22Rv1 (cell line): ENCODE data around the gene PNRC1.
"Not testable (repeated sequence)": the region's sequence is repeated elsewhere in the genome, so short reads cannot be mapped to it uniquely, and the experiment has no call there.

Experiments
- H3K27ac ChIP-seq: fragments of 450-650 bp; 2 replicates; pipeline ENCODE4 v1.5.1; 2017
- ZFX ChIP-seq: fragments of 450-650 bp; IDR thresholded peaks from 2 replicates; pipeline ENCODE4 v1.6.1; 2017; ENCODE audit warnings: antibody characterized with exemption, borderline replicate concordance
- TF ChIP-seq, protein P1 (sequence below): fragments of 450-650 bp; IDR thresholded peaks from 2 replicates; pipeline ENCODE4 v1.5.1; 2017; ENCODE audit warnings: mild to moderate bottlenecking

Gene PNRC1

DNA sequence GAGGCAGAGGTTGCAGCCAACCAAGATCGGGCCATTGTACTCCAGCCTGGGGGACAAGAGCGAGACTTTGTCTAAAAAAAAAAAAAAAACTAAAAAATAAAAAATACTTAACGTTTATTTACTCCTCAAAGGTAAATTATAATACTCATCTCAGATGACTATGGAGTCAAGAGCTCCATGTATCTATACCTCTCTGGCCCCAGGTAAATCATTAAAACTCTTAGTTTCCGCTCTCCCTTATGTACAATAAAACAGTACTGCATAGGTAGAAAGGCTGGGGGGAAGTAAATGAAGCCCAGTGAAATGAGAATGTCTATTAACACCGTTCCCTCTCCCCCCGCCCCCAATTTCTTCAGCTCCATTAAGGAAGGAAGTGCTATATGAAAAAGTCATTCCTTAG is 36.2 kb downstream of the PNRC1 start:
- H3K27ac ChIP-seq = no peak overlapping the region
- no peak for TF ChIP-seq ZFX
- TF ChIP-seq, protein P1, sequence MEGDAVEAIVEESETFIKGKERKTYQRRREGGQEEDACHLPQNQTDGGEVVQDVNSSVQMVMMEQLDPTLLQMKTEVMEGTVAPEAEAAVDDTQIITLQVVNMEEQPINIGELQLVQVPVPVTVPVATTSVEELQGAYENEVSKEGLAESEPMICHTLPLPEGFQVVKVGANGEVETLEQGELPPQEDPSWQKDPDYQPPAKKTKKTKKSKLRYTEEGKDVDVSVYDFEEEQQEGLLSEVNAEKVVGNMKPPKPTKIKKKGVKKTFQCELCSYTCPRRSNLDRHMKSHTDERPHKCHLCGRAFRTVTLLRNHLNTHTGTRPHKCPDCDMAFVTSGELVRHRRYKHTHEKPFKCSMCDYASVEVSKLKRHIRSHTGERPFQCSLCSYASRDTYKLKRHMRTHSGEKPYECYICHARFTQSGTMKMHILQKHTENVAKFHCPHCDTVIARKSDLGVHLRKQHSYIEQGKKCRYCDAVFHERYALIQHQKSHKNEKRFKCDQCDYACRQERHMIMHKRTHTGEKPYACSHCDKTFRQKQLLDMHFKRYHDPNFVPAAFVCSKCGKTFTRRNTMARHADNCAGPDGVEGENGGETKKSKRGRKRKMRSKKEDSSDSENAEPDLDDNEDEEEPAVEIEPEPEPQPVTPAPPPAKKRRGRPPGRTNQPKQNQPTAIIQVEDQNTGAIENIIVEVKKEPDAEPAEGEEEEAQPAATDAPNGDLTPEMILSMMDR = no peak

DNA sequence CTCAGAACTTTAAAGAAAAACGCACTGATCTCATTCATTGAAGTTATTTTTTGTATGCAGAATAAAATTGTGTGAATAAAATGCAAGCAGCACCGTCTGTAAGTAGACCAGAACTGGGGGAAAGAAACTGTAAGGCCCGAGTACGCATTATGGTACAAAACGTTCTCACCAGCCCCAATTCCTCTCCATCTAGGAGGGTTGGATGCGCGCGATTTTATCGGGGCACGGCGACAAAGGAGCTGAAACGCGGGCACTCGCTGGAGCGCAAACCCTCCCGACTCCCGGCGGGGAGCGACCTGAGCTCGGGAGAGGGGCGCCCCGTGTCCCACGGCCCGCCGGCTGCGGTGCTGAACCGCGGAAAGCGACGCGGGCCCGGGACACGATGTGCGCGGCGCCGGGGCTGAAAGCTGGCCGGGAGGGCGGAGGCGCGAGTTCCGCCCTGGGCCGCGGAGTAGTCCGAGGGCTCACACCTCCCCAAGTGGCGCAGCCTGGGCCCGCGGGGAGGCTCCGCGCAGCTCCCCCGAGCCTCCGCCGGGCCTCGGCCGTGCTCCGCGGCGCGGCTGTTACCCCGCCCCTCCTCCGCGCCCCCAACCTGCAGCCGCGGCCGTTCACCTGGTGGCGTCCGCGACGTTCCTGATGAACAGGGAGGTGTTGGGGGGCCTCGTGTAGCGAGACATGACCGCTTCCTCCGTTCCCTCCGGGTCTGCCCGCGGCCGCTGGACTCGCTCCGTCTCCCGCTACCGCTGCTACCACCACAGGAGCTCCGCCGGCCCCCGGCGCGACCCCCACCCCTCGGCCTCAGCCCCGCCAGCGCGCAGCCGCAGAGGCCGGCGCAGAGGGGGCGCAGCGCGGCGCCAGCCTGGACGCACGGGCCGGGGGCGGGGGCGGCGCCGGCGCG is 36.9 kb downstream of the PNRC1 start, which contains the start of gene SRSF12:
Gene SRSF12, minus strand, starts transcription at position 861 of the 898 bp plus-strand sequence. Its CDS starts 184 bp downstream, at position 677.
- TF ChIP-seq, protein P1 = peak; percentile 10; the same call in 1 of the 2 replicates
- no peak for TF ChIP-seq ZFX
- H3K27ac ChIP-seq = no peak within 1 kb of the TSS

DNA sequence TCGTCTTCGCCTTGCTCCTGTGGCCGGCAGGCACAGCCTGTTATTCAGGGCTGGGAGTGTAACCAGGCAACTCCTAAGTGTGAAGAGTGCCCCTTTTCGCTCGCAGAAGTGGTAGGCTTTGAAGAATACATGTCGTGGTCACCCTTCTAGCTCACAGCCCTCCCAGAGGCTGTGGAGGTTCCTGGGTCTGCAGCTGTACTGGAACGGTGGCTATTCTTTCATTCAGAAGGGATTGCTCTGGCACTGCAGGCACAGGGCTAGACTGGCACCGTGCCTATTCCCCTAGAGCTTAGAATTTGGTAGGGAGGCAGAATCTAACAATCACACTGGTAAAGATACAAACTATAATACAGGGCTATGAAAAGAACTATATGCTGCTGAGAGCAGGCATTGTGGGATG is 38.4 kb downstream of the PNRC1 start:
- TF ChIP-seq, protein P1 = no peak
- no peak for TF ChIP-seq ZFX
- H3K27ac ChIP-seq = no peak overlapping the region

DNA sequence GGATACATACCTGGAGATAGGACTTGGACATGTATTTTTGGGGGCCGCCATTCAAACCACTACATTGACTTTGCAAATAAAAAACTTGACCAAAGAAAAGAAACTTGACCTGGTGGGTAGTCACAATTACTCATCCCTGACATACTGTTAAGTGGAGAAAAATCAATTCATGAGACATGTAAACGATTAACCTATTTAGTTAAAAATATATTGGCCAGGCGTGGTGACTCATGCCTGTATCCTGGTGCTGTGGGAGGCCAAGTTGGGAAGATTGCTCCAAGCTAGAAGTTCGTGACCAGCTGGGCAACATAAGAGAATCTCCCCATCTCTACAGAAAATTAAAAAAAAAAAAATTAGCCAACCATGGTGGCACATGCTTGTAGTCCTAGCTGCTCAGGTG is 39.8 kb downstream of the PNRC1 start:
- TF ChIP-seq ZFX = no peak
- TF ChIP-seq, protein P1 = no peak
- no peak overlapping the region for H3K27ac ChIP-seq

DNA sequence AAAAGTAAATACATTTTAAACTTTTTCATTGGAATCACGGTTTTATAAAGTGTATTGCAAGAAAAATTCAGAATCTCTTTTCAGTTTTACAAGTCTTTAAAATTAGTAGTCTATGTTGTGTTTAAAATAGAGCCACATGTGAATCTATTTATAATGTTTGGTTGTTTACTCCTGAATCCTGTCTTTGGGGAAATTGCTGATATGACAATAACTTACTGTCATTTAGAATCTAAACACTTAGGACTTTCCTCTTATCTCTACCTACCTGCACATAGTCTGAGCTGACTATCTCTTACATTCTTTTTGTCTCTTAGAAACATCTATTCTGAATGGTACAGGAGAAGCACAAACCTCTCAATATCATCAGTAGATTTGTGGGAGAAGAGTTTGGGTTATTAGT is 41.4 kb downstream of the PNRC1 start:
- TF ChIP-seq ZFX = no peak
- TF ChIP-seq, protein P1 = no peak
- H3K27ac ChIP-seq = no peak overlapping the region

DNA sequence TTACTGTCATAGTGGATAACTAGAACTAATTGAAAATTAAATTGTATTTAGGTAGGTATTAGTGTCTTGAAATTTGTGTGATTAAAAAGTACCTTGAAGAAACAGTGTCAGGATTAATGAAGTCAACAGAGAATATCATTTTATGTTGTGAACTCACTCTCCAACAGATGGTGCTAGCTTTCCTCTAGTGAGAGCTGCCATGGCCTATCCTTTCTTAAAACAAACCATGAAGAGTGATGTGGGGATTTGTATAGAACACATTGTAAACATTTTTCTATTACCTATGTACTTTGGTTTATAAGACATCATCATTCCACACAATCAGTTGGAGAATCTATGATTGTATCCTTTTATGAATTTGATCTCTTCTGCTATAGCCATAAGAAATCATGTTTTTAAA is 42.1 kb downstream of the PNRC1 start:
- no peak overlapping the region for H3K27ac ChIP-seq
- TF ChIP-seq, protein P1 = peak; percentile 86
- TF ChIP-seq ZFX = no peak

DNA sequence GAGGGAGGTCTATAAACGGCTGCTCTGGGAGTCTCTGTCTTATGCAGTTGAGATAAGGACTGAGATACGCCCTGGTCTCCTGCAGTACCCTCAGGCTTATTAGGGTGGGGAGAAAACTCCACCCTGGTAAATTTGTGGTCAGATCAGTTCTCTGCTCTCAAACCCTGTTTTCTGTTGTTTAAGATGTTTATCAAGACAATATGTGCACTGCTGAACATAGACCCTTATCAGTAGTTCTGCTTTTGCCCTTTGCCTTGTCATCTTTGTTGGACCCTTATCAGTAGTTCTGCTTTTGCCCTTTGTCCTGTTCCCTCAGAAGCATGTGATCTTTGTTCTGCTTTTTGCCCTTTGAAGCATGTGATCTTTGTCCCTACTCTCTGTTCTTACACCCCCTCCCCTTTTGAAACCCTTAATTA is 47.7 kb downstream of the PNRC1 start:
- not testable (repeated sequence) for H3K27ac ChIP-seq
